ENCODE results near the gene EXOSC5. TPM values are rescaled to one million over a fixed set of nuclear protein-coding genes. Genes with fewer than 3 reads are reported as not detected.
"Not testable (repeated sequence)": the region's sequence is repeated elsewhere in the genome, so short reads cannot be mapped to it uniquely, and the experiment has no call there.

The EXOSC5 gene
- total RNA-seq, 1 donor from 2014 or later = 37.6 TPM

GRCh38 chr19:41351339-41352245 is 45.6 kb downstream of the EXOSC5 start:
- intact Hi-C loops (cut with micrococcal nuclease) = loop anchor here (1.0 to 10.0 kb wide), 13 partner anchors 13 to 909 kb away; partner anchors contain the start of genes B9D2, BCKDHA, CCDC97 and CD79A

GRCh38 chr19:41350735-41351338 is 46.3 kb downstream of the EXOSC5 start:
- intact Hi-C loops (cut with micrococcal nuclease) = loop anchor here (1.0 to 10.0 kb wide), 13 partner anchors 14 to 909 kb away; partner anchors contain the start of genes B9D2, BCKDHA, CCDC97 and CD79A

GRCh38 chr19:41346916-41347315 is 50.2 kb downstream of the EXOSC5 start:
- intact Hi-C loops (cut with micrococcal nuclease) = not testable (repeated sequence)

GRCh38 chr19:41344162-41344561 is 53.0 kb downstream of the EXOSC5 start:
- intact Hi-C loops (cut with micrococcal nuclease) = no loop called here

- intact Hi-C loops (cut with micrococcal nuclease) = no loop called here
These were observed 55.3 kb downstream of the EXOSC5 start for GRCh38 chr19:41341669-41342490.

- intact Hi-C loops (cut with micrococcal nuclease) = no loop called here
These were observed 57.2 kb downstream of the EXOSC5 start for GRCh38 chr19:41339936-41340335.

Other genes with a start within 250 kb of the EXOSC5 start
- 0.73 and 2.1 TPM in 2 replicates for gene CYP2S1, start 204.1 kb downstream of the EXOSC5 start, total RNA-seq
- gene AXL, start 178.1 kb downstream of the EXOSC5 start, total RNA-seq = 0.05 and 0.17 TPM in 2 replicates
- gene HNRNPUL1, start 133.0 kb downstream of the EXOSC5 start, total RNA-seq = 297 and 309 TPM in 2 replicates
- 62.2 and 65.1 TPM in 2 replicates for gene CCDC97, start 87.2 kb downstream of the EXOSC5 start, total RNA-seq
- gene TGFB1, start 43.4 kb downstream of the EXOSC5 start, total RNA-seq = 157 and 159 TPM in 2 replicates
- gene B9D2, start 33.2 kb downstream of the EXOSC5 start, total RNA-seq = 11.1 and 11.8 TPM in 2 replicates
- 3.8 and 4.9 TPM in 2 replicates for gene TMEM91, start 20.8 kb downstream of the EXOSC5 start, total RNA-seq
- gene BCKDHA, start 459 bp upstream of the EXOSC5 start, total RNA-seq = 13.8 and 18.2 TPM in 2 replicates
- 1.1 and 1.8 TPM in 2 replicates for gene B3GNT8, start 30.0 kb upstream of the EXOSC5 start, total RNA-seq
- gene DMAC2, start 42.6 kb upstream of the EXOSC5 start, total RNA-seq = 42.0 and 42.8 TPM in 2 replicates
- gene ERICH4, start 45.8 kb upstream of the EXOSC5 start, total RNA-seq = not detected in 2 replicates
- gene CEACAM21, start 178.8 kb upstream of the EXOSC5 start, total RNA-seq = 45.3 TPM in 2 replicates
- gene CEACAM4, start 229.7 kb upstream of the EXOSC5 start, total RNA-seq = not detected in 2 replicates